WI38 (cell line): ENCODE data around the gene IL20RA.

Experiments used
- H3K4me3 ChIP-seq: 2 replicates; pipeline ENCODE4 v1.5.1; 2011; ENCODE audit warnings: low read depth, mild to moderate bottlenecking, control low read depth, low read length
- TF ChIP-seq, protein P1 (sequence below): IDR thresholded peaks from 2 replicates; pipeline ENCODE4 v1.5.1; 2012; ENCODE audit warnings: low read depth, mild to moderate bottlenecking, control low read depth, low read length

Gene IL20RA

DNA sequence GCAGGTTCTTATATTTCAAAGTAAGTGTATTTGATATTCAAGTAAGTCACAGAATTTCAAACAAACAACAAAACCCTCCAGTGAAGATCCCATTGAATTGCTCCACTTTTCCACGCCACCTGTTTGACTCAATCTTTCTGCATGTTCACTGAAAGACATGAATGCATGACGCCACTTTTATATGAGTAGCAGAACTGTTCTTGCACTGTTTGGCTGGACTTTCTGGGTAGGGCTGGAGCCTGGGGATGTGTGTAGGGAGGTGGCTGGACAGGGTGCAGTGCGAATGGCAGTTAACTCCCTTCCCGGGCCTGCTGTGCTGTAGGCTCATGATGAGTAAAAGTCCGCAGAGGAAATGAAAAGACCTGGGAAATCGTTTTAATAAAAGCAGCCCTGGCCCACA lies 39.7 kb downstream of the IL20RA start:
- TF ChIP-seq, protein P1, sequence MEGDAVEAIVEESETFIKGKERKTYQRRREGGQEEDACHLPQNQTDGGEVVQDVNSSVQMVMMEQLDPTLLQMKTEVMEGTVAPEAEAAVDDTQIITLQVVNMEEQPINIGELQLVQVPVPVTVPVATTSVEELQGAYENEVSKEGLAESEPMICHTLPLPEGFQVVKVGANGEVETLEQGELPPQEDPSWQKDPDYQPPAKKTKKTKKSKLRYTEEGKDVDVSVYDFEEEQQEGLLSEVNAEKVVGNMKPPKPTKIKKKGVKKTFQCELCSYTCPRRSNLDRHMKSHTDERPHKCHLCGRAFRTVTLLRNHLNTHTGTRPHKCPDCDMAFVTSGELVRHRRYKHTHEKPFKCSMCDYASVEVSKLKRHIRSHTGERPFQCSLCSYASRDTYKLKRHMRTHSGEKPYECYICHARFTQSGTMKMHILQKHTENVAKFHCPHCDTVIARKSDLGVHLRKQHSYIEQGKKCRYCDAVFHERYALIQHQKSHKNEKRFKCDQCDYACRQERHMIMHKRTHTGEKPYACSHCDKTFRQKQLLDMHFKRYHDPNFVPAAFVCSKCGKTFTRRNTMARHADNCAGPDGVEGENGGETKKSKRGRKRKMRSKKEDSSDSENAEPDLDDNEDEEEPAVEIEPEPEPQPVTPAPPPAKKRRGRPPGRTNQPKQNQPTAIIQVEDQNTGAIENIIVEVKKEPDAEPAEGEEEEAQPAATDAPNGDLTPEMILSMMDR, result no peak
- H3K4me3 ChIP-seq, result no peak overlapping the region

DNA sequence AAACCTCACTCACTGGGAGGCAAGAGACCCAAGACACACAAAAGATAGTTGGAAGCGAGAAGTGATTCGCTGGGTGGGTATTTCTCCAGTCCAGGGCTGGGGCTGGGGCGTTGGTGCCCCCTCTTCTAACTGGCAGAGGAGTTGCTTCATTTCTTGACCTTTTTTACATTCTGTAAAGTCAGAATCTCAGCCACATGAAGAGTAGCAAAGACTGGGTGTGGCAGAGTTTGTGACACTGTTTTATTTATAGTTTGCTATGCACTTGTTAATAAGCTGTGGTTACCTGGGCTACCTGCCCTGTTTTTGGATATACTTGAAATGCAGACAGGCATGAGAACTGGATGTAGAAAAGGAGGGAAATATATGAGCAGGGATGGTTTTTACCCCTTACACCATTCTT lies 42.3 kb downstream of the IL20RA start:
- TF ChIP-seq, protein P1, result no peak
- H3K4me3 ChIP-seq, result no peak overlapping the region

DNA sequence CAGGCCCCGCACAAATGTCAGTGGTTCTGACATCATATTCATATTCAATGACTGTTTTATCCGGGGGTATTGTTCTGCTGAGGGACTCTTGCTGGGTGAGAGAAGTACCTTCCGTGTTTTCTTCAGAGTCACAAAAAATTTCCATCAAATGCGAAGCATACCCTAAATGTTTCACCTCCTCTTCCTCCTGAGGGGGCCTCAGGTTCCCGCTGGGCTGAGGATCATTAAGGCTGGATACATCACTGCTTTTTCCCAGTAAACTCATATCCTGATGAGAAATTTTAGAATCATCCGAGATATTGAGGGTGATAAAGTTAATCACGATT lies 42.8 kb downstream of the IL20RA start:
- no peak overlapping the region for H3K4me3 ChIP-seq

DNA sequence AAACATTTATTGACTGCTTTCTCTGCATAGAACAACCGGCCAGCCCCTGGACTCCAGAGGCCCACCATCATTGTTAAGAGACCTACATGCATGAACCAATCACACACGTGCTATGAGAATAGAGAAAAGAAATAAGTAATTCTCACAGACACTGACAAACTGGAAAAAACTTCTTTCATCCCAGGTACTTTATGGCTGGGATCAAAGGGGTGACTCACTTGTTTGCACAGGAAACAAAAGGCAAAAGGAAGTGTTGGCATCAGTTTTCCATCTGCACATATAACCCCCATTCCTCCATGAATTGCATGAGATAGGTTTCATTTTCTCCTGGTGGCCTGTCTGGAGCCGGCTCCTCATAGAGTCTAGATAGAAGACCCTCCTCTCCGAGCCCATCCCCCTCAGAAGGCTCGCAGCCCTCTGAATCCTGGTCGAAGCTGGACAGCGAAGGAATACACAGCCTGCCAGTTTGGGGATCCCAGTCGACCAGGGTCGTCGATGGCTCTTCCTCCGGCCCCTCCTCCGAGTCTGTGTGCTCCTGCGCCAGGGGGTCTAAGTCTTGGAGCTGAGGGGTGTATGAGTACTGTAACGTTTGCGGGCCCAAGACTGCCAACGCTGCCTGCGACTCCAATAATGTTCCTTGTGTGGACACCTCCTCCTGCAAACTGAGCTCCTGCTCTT lies 43.3 kb downstream of the IL20RA start:
- TF ChIP-seq, protein P1, result no peak
- H3K4me3 ChIP-seq, result no peak overlapping the region

More for the DNA sequence above, 42.8 kb downstream of the IL20RA start:
- TF ChIP-seq, protein P1, result no peak

DNA sequence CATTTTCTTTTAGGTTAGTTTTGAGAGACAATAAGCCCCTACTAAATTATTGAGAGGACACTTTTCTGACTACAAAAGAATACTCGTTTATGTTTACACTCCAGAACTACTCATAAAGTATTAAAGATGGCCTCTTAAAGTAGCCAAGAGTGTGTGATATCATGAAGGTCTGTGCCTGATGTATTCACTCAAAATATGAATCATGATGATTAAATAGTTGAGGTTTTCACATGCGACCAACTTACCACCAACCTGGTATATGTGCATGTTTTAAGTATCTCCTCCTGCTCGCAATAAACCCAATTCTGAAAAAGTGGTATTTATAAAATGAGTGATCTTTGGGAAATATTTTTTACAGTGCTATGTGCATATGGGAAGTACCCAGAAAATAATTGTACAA lies 43.9 kb downstream of the IL20RA start:
- TF ChIP-seq, protein P1, result no peak
- H3K4me3 ChIP-seq, result no peak overlapping the region

DNA sequence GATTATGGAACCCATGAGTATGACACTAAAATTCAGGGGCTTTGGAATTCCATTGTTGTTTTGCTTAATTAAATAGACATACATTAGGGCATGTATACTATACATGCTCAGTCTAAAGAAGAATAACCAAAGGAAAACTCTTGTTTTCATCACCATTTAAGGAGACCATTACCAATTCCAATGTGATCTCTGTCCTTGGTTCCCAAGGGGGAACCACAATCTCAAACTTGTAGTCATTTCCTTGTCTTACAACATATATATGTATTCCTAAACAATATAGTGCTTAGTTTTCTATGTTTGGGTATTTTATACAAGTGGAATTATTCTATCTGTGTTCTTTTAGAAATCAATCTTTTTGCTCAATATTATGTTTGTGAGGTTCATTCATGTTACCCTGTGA lies 49.2 kb downstream of the IL20RA start:
- no peak overlapping the region for H3K4me3 ChIP-seq
- TF ChIP-seq, protein P1, result no peak

DNA sequence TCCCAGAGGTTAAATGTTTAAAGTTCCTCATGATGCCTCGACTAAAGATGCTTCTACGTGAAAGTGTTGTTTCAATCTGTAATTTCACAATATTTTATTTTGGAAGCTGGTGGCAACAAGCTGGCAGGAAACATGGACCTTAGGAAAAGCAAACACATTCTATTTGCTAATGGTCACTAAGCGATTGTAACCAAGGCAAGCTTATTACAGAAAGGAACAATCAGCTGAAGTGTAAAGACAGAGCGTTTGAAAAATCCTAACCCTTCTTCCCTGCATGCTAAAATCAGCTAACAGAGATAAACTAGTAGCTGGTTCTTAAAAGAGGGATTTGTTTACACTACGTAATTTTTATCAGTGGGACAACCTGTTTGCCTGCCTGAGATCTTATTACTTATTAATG lies 50.0 kb downstream of the IL20RA start:
- no peak overlapping the region for H3K4me3 ChIP-seq
- TF ChIP-seq, protein P1, result no peak
